Activated CD4-positive, alpha-beta T cell treated with anti-CD3 and anti-CD28 coated beads, Interleukin-2, amount 10 ng/mL, durations not matched to agents 24 days and 14 days (primary cell): ENCODE measurements around the gene MGAT3. TPM values are rescaled to one million over a fixed set of nuclear protein-coding genes. Genes with fewer than 3 reads are reported as not detected.

Experiments
- DNase-seq: peaks from one replicate; pipeline ENCODE4 v3.0.0; 2022
- H3K27ac Mint-ChIP-seq: one replicate; pipeline ENCODE4 v1.8.0; 2022; ENCODE audit warnings: mild to moderate bottlenecking, mixed read lengths
- H3K27me3 Mint-ChIP-seq: one replicate; pipeline ENCODE4 v1.8.0; 2022; ENCODE audit warnings: mixed read lengths
- H3K36me3 Mint-ChIP-seq: one replicate; pipeline ENCODE4 v1.8.0; 2022; ENCODE audit warnings: low read depth, mild to moderate bottlenecking, mixed read lengths
- H3K4me1 Mint-ChIP-seq: one replicate; pipeline ENCODE4 v1.8.0; 2021; ENCODE audit warnings: mixed read lengths
- H3K4me3 Mint-ChIP-seq: one replicate; pipeline ENCODE4 v1.8.0; 2022; ENCODE audit warnings: mild to moderate bottlenecking, moderate library complexity, mixed read lengths
- H3K9me3 Mint-ChIP-seq: one replicate; pipeline ENCODE4 v1.8.0; 2021; ENCODE audit warnings: mixed read lengths
- intact Hi-C: fragments of 100-400 bp; cut with micrococcal nuclease; formaldehyde crosslinking; loops from one replicate; pipeline ENCODE4 v1.15.1; 2023
- total RNA-seq: library from RNA; stranded (reverse); gene quantifications from 2 replicates; pipeline ENCODE4 v1.2.3, GENCODE V29; 2022

Gene MGAT3
- total RNA-seq, 1 donor from 2014 or later: 1.9 TPM

GRCh38 chr22:39419911-39420310 is 36.9 kb upstream of the MGAT3 start:
- H3K9me3 Mint-ChIP-seq: no peaks in the 10 kb centered on the region
- no peaks in the 10 kb centered on the region for H3K27me3 Mint-ChIP-seq
- H3K4me3 Mint-ChIP-seq: no peak overlapping the region
- peaks cover 45% of the 10 kb centered on the region for H3K36me3 Mint-ChIP-seq
- intact Hi-C loops: no loop called here
- no peak overlapping the region for H3K27ac Mint-ChIP-seq
- peaks cover 2% of the 10 kb centered on the region for H3K4me1 Mint-ChIP-seq
- no peak for DNase-seq

GRCh38 chr22:39421691-39422090 is 35.1 kb upstream of the MGAT3 start:
- H3K36me3 Mint-ChIP-seq: peaks cover 50% of the 10 kb centered on the region
- no peak overlapping the region for H3K27ac Mint-ChIP-seq
- no peaks in the 10 kb centered on the region for H3K27me3 Mint-ChIP-seq
- no peaks in the 10 kb centered on the region for H3K9me3 Mint-ChIP-seq
- intact Hi-C loops: no loop called here
- no peaks in the 10 kb centered on the region for H3K4me1 Mint-ChIP-seq
- no peak for DNase-seq
- H3K4me3 Mint-ChIP-seq: no peak overlapping the region

GRCh38 chr22:39422101-39422500 is 34.7 kb upstream of the MGAT3 start:
- Mint-ChIP-seq H3K27me3 (no peaks in the 10 kb centered on the region), H3K36me3 (peaks cover 53% of the 10 kb centered on the region)

GRCh38 chr22:39422721-39423120 is 34.1 kb upstream of the MGAT3 start:
- intact Hi-C loops: no loop called here
- no peak overlapping the region for H3K27ac Mint-ChIP-seq
- no peaks in the 10 kb centered on the region for H3K4me1 Mint-ChIP-seq
- H3K27me3 Mint-ChIP-seq: no peaks in the 10 kb centered on the region
- H3K4me3 Mint-ChIP-seq: no peak overlapping the region
- H3K36me3 Mint-ChIP-seq: peaks cover 54% of the 10 kb centered on the region
- H3K9me3 Mint-ChIP-seq: no peaks in the 10 kb centered on the region
- no peak for DNase-seq

More at GRCh38 chr22:39422101-39422500, 34.7 kb upstream of the MGAT3 start:
- intact Hi-C loops: no loop called here
- H3K4me1 Mint-ChIP-seq: no peaks in the 10 kb centered on the region
- no peaks in the 10 kb centered on the region for H3K9me3 Mint-ChIP-seq
- no peak for DNase-seq
- no peak overlapping the region for H3K4me3 Mint-ChIP-seq
- no peak overlapping the region for H3K27ac Mint-ChIP-seq

- Mint-ChIP-seq H3K4me1 (no peaks in the 10 kb centered on the region), H3K27me3 (no peaks in the 10 kb centered on the region), H3K4me3 (no peak overlapping the region), H3K36me3 (peaks cover 49% of the 10 kb centered on the region), H3K27ac (no peak overlapping the region), H3K9me3 (no peaks in the 10 kb centered on the region)
- intact Hi-C loops: no loop called here
- no peak for DNase-seq
Observed at GRCh38 chr22:39423976-39424375, 32.8 kb upstream of the MGAT3 start.

- peaks cover 40% of the 10 kb centered on the region for H3K36me3 Mint-ChIP-seq
- H3K4me1 Mint-ChIP-seq: no peaks in the 10 kb centered on the region
- no peak overlapping the region for H3K27ac Mint-ChIP-seq
- intact Hi-C loops: no loop called here
- no peak for DNase-seq
- no peaks in the 10 kb centered on the region for H3K27me3 Mint-ChIP-seq
- H3K4me3 Mint-ChIP-seq: no peak overlapping the region
- no peaks in the 10 kb centered on the region for H3K9me3 Mint-ChIP-seq
Observed at GRCh38 chr22:39426380-39427043, 30.3 kb upstream of the MGAT3 start.

- no peak overlapping the region for H3K27ac Mint-ChIP-seq
- no peaks in the 10 kb centered on the region for H3K27me3 Mint-ChIP-seq
- no peak for DNase-seq
- H3K9me3 Mint-ChIP-seq: no peaks in the 10 kb centered on the region
- H3K4me1 Mint-ChIP-seq: no peaks in the 10 kb centered on the region
- intact Hi-C loops: no loop called here
- no peak overlapping the region for H3K4me3 Mint-ChIP-seq
- H3K36me3 Mint-ChIP-seq: peaks cover 30% of the 10 kb centered on the region
Observed at GRCh38 chr22:39427751-39428596, 28.8 kb upstream of the MGAT3 start.

GRCh38 chr22:39428597-39429071 is 28.2 kb upstream of the MGAT3 start:
- intact Hi-C loops: no loop called here

GRCh38 chr22:39429186-39429585 is 27.6 kb upstream of the MGAT3 start:
- Mint-ChIP-seq H3K27me3 (no peaks in the 10 kb centered on the region), H3K9me3 (no peaks in the 10 kb centered on the region), H3K36me3 (peaks cover 25% of the 10 kb centered on the region), H3K4me1 (no peaks in the 10 kb centered on the region), H3K27ac (no peak overlapping the region), H3K4me3 (no peak overlapping the region)
- intact Hi-C loops: no loop called here
- no peak for DNase-seq

More at GRCh38 chr22:39428597-39429071, 28.2 kb upstream of the MGAT3 start:
- no peaks in the 10 kb centered on the region for H3K4me1 Mint-ChIP-seq
- no peaks in the 10 kb centered on the region for H3K27me3 Mint-ChIP-seq
- peaks cover 29% of the 10 kb centered on the region for H3K36me3 Mint-ChIP-seq
- DNase-seq: no peak
- H3K4me3 Mint-ChIP-seq: no peak overlapping the region
- H3K27ac Mint-ChIP-seq: no peak overlapping the region
- H3K9me3 Mint-ChIP-seq: no peaks in the 10 kb centered on the region

GRCh38 chr22:39429916-39430575 is 26.8 kb upstream of the MGAT3 start:
- no peaks in the 10 kb centered on the region for H3K27me3 Mint-ChIP-seq
- no peak for DNase-seq
- no peaks in the 10 kb centered on the region for H3K4me1 Mint-ChIP-seq
- peaks cover 25% of the 10 kb centered on the region for H3K36me3 Mint-ChIP-seq
- no peak overlapping the region for H3K4me3 Mint-ChIP-seq
- H3K27ac Mint-ChIP-seq: no peak overlapping the region
- intact Hi-C loops: no loop called here
- H3K9me3 Mint-ChIP-seq: no peaks in the 10 kb centered on the region

GRCh38 chr22:39430576-39431150 is 26.1 kb upstream of the MGAT3 start:
- intact Hi-C loops: no loop called here
- Mint-ChIP-seq H3K36me3 (peaks cover 25% of the 10 kb centered on the region), H3K27me3 (no peaks in the 10 kb centered on the region), H3K9me3 (no peaks in the 10 kb centered on the region), H3K4me3 (no peak overlapping the region), H3K27ac (no peak overlapping the region), H3K4me1 (no peaks in the 10 kb centered on the region)
- no peak for DNase-seq

GRCh38 chr22:39431216-39431801 is 25.5 kb upstream of the MGAT3 start:
- H3K27ac Mint-ChIP-seq: no peak overlapping the region
- no peaks in the 10 kb centered on the region for H3K4me1 Mint-ChIP-seq
- no peak overlapping the region for H3K4me3 Mint-ChIP-seq
- intact Hi-C loops: no loop called here
- no peak for DNase-seq
- H3K27me3 Mint-ChIP-seq: no peaks in the 10 kb centered on the region
- H3K36me3 Mint-ChIP-seq: peaks cover 24% of the 10 kb centered on the region
- no peaks in the 10 kb centered on the region for H3K9me3 Mint-ChIP-seq

GRCh38 chr22:39431821-39432251 is 25.0 kb upstream of the MGAT3 start:
- peaks cover 19% of the 10 kb centered on the region for H3K36me3 Mint-ChIP-seq
- H3K4me3 Mint-ChIP-seq: no peak overlapping the region
- intact Hi-C loops: no loop called here
- no peaks in the 10 kb centered on the region for H3K27me3 Mint-ChIP-seq
- no peaks in the 10 kb centered on the region for H3K4me1 Mint-ChIP-seq
- no peak overlapping the region for H3K27ac Mint-ChIP-seq
- H3K9me3 Mint-ChIP-seq: no peaks in the 10 kb centered on the region
- DNase-seq: no peak
